ENCODE measurements around the gene BNC1.

Gene BNC1, protein sequence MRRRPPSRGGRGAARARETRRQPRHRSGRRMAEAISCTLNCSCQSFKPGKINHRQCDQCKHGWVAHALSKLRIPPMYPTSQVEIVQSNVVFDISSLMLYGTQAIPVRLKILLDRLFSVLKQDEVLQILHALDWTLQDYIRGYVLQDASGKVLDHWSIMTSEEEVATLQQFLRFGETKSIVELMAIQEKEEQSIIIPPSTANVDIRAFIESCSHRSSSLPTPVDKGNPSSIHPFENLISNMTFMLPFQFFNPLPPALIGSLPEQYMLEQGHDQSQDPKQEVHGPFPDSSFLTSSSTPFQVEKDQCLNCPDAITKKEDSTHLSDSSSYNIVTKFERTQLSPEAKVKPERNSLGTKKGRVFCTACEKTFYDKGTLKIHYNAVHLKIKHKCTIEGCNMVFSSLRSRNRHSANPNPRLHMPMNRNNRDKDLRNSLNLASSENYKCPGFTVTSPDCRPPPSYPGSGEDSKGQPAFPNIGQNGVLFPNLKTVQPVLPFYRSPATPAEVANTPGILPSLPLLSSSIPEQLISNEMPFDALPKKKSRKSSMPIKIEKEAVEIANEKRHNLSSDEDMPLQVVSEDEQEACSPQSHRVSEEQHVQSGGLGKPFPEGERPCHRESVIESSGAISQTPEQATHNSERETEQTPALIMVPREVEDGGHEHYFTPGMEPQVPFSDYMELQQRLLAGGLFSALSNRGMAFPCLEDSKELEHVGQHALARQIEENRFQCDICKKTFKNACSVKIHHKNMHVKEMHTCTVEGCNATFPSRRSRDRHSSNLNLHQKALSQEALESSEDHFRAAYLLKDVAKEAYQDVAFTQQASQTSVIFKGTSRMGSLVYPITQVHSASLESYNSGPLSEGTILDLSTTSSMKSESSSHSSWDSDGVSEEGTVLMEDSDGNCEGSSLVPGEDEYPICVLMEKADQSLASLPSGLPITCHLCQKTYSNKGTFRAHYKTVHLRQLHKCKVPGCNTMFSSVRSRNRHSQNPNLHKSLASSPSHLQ

DNA sequence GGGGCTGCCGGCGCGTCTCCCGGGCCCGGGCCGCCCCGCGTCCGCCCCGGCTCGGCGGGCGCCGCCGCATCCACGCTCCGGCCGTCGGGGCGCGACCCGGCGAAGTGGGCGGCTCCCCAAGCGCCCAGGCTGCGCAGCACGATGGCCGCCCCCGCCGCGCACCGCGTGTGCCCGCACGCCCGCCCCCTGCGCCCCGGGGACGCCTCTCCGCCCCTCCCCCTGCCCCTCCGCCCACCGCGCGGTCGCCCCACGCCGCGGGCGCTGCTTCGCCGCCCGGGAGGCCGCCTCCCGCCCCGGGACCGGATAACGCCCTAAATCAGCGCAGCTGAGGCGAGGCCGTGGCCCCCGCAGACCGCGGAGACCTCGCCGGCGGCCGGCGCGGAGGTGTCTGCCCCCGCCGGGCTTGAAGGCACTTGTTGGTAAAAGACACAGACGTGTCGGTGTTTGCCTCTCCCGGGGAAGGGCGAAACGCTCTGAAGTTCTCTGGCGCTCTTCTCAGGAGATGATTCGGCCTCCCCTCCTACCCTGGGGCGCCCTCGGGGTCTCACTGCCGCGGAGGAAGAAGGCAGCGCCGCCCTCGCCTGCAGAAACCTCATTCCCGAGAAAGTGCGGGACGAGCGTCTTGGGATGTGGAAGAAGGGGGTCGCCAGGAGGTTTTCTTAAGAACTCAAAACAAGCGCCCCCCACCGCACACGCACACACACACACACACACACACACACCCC, at the start of gene BNC1:
Gene BNC1 (minus strand): TSS at position 106 of the 725 bp plus-strand sequence. CDS start 36 bp downstream, at position 70.
- DNase-seq (ENCODE audit: low read depth in 2 of 2) = no peak

DNA sequence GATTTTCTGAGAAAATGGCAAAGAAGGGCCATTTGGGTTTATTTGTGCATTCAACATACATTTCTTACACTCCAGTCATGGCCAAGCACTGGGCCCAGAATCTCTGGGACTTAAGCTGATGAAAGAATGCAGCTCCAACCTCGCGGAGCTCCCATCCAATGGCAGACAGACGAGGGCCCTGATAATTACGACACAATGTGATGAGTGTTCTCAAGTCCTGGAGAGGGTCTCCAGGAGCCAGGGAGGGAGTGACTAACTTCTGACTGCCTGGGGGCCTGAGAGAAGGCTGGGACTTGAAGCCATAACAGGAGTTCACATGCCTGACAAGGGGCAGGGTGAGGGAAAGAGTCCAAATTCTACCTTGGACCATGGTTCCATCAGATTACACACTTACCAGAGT, 42.6 kb upstream of the BNC1 start:
- no peak for DNase-seq (ENCODE audit: low read depth in 2 of 2)

DNA sequence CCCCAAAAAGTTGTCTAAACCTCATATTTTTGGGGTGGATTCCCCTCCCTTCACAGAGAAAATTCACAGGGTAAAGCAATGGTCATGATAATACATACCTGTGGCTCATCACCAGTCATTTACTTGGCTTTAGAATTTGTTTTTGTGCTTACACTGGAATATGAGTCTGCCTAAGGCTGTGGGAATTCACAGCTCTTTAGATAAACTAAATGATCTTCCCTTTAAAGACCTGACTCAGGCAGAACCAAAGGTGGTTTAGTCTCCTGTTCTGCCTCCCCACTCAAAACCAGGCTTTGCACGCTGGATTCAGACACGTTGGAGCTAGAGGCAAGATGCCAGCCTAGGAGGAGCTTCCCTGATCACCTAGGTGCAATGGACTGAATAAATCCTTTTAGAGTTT, 40.3 kb upstream of the BNC1 start:
- DNase-seq (ENCODE audit: low read depth in 2 of 2) = no peak

DNA sequence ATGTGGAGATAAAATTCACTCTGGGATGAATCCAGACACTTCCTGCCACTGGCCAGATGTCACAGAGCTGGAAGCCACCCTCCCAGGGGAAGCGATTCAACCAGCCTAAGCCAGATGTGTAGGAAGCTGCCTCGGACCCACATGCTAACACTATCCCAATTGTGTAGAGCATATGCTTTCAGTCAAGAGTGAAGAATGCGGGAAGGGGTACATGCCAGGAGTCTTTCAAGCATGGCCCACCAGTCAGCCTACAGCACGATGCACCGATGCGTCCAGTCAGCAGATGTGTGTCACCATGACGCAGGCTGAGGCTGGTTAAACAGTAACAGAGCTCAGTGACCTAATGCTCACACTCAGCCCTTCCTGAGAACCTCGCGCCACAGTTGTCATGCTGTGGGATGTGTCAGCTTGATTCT, 38.8 kb upstream of the BNC1 start:
- no peak for DNase-seq (ENCODE audit: low read depth in 2 of 2)

DNA sequence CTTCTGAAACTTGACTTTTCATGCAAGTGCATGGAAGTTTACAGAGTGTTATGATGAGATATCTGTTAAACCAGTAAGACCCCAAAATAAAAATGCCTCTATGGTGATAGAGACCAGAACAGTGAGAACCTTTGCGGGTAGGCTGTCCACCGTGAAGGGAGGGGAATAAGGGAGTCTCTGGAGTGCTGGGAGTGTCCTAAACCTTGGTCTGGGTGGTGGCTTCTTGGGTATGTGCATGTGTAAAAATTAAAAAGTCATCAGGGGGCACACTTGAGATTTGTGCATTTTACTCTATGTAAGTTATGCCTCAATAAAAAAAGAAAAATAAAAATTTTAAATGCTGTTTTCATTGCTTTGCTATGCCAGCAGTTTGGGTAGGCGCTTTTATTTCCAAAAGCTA, 38.2 kb upstream of the BNC1 start:
- DNase-seq (ENCODE audit: low read depth in 2 of 2) = no peak

DNA sequence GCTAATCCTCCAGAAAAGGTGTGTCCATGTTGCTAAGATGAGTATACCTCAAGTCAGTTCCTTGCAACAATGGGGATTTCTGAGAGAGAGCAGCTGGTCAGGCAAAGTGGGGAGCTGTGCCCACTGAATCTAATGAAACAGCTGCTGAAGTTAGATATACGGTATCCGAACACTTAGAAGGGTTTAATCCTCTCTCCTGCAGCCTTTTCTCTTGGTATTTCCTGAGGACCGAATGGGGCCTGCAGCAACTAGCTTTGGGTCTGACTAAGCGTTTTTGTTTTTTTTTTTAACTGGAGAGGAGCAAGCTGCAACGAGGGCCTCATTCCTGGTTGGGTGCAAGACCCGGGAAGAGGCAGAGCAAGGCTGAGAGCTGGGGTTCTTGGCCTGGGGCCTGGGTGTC, 37.6 kb upstream of the BNC1 start:
- DNase-seq (ENCODE audit: low read depth in 2 of 2) = no peak

DNA sequence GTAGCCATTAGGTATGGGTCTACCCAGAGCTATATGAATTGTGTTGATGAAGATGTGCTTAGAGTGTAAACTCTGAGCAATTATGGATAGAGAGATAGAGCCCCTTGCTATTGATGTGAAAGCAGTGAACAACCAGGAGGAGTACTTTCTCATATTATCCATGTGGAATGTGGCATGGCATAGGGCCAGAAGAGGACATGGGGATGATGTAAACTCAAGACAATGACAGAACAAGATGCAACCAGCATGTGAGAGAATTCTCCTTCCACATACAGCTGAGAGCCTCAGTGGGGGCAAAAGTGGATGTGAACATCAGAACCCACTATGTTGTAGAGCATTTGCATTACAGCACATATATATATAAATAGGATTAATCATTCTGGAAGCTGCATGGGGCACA, 36.4 kb upstream of the BNC1 start:
- DNase-seq (ENCODE audit: low read depth in 2 of 2) = no peak

DNA sequence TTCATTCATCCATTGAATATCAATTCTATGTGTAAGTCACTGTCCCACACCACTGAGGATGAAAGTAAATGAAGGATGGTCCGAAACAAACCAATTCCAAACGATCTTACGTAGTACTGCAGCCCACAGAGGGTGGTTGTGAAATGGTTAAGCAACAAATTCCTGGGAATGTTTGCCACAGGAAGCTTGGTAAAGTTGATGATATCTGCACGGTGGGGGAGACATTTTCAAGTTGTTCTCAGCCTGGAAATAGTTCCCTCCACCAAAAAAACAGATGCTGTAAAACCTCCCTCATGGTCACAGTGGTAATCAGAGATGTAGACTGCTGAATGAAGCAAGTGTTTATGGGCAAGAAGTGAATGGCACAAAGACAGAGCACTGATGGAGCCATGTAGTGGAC, 35.9 kb upstream of the BNC1 start:
- DNase-seq (ENCODE audit: low read depth in 2 of 2) = no peak

DNA sequence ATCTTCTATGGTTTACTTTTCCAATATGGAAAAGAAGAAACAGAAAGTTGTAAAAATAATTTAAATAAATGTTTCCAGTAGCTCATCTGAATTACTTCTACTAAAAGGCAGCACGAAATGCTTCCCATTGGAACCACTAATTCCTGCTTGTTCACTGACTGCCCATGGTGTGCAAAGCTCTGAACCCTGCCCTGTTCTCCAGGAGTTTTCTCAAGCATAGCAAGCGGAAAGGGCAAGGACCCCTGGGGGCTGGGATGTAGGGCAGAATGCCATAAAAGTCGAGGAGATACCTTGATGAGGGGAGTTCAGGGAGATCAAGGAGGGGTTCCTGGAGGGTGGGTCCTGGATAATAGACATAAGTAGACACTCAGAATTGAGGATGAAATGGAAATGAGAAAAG, 35.3 kb upstream of the BNC1 start:
- no peak for DNase-seq (ENCODE audit: low read depth in 2 of 2)

DNA sequence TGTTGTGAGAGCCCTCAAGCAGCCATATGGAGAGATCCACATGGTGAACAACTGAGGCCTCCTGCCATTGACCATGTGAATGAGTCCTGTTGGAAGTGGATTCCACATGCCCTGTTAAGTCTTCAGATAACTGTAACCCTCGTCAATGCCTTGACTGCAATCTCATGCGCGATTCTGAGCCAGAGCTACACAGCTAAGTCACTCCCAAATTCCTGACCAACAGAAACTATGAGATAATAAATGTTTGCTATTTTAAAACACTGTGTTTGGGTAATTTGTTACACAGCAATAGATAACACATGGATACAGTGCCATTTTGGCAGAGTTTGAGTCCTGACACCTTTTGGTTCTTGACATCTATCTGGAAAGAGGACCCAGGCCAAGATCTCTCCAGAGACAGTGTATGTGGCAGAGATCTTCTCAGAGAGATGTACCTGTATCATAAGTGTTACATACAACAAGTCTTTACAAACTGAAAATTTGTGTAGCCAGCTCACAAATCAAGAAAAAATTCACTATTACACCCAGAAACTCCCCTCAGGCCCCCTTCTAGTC, 34.5 kb upstream of the BNC1 start:
- DNase-seq (ENCODE audit: low read depth in 2 of 2) = no peak

DNA sequence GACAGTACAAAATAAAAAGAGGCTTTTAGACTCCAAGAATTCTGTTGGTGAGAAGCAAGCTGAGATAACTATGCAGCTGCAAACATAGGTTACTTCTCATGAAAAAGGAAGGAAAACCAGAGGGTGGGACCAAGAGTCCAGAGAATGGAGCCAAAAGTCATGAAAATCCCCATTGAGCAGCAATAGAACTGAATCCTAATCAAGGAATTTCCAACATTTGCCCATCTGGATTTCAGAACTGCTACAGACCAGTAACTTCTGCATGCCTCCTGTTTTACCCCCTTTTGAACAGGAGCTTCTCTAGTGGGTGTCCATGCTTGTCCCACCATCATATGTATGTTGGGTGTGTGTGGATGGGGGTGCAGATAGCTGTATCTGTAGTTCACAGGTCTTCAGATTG, 33.6 kb upstream of the BNC1 start:
- no peak for DNase-seq (ENCODE audit: low read depth in 2 of 2)

DNA sequence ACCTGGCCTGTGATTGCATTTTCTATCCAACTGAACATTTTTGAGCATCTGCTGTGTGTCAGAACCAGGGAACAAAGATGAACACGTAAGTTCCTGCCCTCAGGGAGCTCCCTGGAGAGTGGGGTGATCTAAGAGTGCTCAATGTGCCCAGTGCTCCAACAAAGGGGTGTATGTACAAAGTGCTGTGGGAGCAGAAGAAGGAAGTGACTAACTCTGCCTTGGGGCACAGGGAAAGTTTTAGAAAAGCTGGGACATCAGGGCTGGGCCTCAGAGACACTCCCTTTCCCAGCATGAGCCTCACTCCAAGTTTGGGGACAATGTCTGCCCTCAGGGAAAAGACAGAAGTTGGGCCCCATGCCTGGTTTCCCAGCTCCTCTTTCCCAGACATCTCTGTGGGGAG, 27.6 kb upstream of the BNC1 start:
- no peak for DNase-seq (ENCODE audit: low read depth in 2 of 2)

DNA sequence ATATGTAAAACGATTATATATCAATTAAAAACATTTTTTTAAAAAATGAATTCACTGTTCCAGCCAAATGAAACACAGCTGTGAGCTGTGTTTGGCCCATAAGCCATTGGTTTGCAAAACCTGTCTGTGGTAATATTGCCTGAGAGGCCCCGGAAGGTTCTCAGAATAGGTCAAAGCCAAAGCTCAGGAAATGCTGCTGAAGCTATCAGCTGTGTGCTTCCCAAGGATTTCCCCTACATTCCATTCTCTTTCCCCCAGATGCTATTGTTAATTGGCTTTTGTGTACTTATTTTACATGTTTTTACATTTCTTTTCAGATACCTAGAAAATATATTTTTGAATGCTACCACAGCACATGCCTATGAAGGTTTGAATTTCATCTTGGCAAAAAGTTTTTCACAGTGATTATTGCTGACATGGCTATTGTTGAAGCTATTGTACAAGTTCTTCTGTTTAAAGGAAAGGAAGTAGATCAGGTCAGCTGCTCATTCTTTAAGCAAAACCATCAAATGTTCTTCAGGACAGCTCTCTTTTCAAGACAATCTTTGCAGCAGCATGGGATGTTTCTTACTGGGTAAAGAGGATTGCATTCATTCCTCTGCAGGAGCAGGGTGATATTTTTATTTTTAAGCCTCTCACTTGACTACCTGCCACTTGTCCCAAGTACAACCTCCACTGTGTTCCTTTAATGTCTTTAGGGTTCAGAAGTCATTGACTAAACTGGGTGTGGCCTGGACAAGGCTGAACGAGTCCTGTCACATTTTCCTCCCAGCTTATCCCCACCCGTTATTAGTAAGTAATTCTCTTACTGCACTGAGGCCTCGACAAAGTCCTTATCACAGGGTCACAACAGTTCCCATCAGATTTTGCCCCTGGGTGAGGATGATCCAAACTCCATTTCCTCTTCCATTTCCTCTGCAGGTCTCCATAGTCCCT, 26.3 kb upstream of the BNC1 start:
- DNase-seq (ENCODE audit: low read depth in 2 of 2) = no peak

DNA sequence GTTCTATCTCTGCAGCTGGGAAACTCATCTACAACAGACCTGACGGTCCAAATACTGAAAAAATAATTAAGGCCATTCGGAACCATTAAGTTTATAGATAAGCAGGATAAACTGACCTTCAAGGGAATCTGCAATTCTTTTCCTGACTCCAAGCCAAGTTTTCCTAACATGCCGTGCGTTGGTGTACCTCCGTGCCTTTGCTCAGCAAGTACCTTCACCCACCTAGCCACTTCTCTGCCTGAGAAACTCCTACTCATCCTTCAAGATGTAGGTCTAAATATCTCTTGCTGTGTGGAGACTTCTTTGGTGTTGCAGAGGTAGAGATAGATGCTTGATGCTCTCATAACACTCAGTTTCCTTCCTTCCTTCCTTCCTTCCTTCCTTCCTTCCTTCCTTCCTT, 24.2 kb upstream of the BNC1 start:
- no peak for DNase-seq (ENCODE audit: low read depth in 2 of 2)

DNA sequence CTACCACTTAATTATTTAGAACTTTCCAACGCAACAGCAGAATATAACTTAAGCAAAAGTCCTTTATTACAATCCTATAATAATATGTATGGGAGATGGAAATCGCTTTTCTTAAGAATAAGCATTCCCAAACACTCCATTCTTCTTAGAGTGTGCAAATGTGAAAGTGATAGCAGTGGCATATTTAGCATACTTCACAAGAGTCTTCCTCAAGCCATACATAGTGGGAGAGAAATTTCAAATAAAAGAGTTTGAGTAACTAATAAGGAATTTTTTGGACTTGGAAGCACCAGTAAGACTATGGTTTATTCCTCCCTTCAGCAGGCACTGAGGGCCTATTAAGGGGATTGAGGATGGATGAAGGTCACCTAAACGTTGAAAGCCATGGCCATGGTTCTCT, 22.1 kb upstream of the BNC1 start:
- no peak for DNase-seq (ENCODE audit: low read depth in 2 of 2)

DNA sequence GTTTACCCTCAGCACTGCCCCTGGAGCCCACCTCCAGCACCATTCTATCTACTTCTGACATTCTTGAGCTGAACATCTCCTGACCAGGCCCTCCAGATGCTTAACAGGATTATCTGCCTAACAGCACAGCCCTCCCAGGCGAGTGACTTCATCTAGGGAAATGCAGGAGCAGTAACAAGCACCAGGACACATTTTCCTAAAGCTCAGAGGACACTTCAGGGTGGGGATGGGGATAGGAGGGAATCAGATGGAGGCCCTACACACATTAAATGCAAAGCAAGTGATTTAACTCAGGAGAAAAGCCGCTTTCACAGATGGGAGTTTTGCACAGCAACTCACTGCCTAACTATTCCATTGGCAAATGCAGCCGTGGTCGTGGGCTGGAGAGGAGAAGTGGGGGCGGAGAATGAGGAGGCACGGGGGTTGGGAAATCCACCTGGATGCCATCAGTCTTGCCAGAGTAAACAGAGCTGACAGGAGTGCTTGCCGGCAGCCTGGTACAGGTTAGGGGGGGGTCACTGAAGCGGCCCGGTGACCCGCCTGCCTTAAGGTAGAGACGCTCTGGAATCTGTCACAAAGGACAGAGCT, 21.3 kb upstream of the BNC1 start:
- DNase-seq (ENCODE audit: low read depth in 2 of 2) = no peak

DNA sequence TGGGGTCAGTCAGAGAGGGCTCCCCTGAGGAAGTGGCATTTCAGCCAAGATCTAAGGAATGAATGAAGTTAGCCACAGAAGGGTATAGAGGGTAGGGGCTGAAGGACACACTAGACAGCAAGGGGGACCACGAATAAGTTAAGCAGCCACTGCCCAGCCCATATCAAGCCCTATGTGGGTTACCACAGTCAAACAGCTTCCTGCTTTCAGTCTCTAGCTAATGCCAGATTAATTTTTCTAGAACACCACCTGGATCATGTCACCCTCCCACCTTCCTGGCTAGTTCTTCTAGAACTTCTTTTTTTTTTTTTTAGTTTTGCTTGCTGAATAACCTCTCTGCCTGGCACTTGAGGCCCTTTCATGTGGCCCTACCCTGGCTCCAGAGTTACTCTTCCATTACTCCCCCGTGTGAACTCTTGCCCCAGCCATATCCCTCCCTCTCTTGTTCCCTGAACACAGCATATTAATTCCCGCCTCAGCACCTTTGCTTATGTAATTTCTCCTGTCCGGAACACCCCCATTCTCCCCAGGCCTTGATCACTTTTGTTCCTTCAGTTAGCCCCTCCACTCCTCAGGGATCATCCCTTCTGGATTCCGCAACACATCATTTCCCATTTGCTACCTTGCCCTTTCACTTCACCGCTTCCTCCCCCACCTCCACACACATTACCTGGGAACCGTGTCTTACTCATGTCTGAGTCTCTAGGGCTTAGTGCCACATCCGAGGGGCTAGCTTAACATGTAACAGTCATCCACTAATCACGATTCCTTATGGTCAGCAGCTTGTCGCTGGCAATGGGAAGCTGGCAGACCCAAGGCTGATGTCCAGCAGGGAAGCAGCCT, 20.6 kb upstream of the BNC1 start:
- no peak for DNase-seq (ENCODE audit: low read depth in 2 of 2)

DNA sequence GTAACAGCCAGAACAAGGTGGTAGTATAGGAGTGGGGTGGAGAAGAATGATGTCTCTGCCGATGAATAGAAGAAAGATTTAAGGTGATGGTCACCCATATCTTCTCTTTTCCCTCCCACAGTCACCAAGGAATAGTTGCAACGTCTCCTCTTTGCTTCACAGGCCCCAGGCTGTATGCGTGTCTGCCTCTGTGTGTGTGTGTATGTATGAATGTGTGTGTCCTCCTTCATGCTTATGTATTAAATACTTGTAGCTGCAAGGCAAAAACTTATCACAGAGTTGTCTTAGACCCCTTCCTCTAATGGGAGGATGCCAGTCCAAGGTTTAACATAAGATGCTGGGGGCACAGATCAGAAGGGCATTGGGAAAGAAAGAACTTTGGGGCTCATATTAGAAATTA, 19.1 kb upstream of the BNC1 start:
- no peak for DNase-seq (ENCODE audit: low read depth in 2 of 2)

DNA sequence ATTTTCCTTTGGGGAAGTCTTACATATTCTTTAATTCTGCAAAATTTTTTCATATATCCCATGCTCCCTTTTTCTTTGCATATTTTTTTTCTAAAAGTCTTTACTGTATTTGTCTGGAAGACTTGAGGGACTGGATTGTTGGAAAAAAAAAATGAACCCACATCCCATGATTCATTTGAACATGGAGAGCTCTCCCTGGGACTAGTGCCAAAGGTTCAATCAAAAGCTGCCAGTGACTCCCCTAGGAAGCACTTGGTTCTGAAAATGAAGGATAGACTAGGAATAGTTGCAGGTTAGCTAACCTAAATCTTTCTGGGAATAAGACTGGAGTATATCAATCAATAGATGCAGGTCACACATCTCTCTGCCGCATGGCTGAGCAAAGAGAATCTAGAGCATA, 16.4 kb upstream of the BNC1 start:
- no peak for DNase-seq (ENCODE audit: low read depth in 2 of 2)

Measured in stimulated activated CD4-positive, alpha-beta T cell treated with anti-CD3 and anti-CD28 coated beads, Interleukin-1b, Interleukin-23, amount 100 ng/mL, for 1 hour (primary cell).